KOPT-K1 (cell line): Measurements from ENCODE around the gene TNRC18.

ENCODE experiments used
- H3K27ac ChIP-seq: fragments of 200-600 bp; sonication (generic); 2 replicates; pipeline ENCODE4 v1.5.1; 2016; ENCODE audit warnings: antibody characterized with exemption, mild to moderate bottlenecking, low read depth, low read length; ENCODE audit not compliant: poor library complexity, severe bottlenecking
- H3K36me3 ChIP-seq: fragments of 200-600 bp; sonication (generic); 2 replicates; pipeline ENCODE4 v1.5.1; 2017; ENCODE audit warnings: antibody characterized with exemption, mild to moderate bottlenecking, low read length, moderate library complexity; ENCODE audit not compliant: insufficient read depth
- H3K9me3 ChIP-seq: fragments of 200-600 bp; sonication (generic); 2 replicates; pipeline ENCODE4 v1.5.1; 2017; ENCODE audit warnings: antibody characterized with exemption, low read length, mild to moderate bottlenecking; ENCODE audit not compliant: insufficient read depth, poor library complexity, severe bottlenecking

TNRC18 gene

DNA sequence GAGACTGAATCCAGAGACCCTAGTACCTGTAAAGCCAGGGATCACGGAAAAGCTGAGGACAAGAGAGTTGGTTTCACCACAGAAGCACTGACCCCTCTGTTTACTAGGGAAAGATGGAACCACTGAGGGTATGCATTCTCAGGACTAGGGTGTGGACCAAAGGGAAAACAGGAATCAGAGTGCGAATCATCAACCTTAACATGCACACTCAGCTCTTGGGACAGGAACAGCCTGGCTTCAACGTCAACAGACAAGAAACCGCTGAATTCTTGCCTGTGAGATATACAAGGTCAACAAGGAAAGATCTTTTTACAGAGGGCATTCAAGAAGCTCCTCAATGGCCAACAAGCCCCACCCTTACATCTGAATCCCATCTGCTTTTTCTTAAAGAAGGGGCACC, 14.9 kb downstream of the TNRC18 start:
- Histone ChIP-seq H3K36me3 (no peaks in the 10 kb centered on the region), H3K27ac (no peak overlapping the region), H3K9me3 (no peaks in the 10 kb centered on the region)

DNA sequence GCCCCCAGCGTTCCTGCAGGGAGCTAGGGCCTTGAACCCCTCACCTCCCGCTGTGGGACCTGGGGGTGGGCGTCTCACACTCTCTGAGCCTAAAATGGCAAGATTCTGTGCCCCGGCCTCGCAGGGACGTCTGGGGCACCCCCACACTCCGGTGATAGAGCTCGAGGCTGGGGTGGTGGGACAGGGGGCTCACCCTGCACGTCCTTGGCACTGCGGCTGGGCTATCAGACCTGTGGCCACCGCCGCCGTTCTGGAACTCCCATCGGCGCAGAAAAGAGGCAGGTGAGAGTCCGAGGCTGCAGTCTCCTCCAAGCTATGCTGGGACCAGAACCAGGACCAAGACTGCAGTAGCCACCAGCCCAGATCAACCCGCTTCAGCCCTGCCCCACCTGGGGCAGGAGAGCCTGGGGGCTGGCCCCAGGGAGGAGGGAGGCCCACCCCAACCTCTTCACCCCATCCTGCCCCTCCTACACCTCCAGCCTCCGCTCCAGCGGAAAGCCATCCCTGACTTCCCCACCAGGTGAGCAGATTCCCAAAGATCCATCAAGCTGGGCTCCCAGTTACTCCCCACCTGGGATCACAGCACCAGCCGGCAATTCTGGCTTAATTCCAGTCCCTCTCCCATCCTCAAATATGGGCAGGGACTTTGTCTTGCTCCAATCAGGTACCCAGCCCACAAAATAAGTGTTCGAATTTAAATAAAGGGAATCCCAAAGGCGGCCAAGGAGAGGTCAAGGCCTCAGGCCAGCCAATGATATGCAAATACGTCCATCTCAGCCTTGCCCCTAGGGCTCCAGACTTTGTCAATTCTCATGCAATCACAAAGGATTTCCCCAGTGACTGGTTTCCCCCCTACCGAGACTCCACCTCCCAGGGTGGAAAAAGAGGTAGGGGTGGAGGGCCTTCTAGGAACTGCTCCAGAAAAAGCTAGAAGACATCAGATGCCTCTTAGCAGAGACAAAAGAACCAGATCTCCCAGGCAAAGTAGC, 16.4 kb downstream of the TNRC18 start:
- H3K9me3 ChIP-seq = no peaks in the 10 kb centered on the region
- H3K36me3 ChIP-seq = no peaks in the 10 kb centered on the region
- H3K27ac ChIP-seq = no peak overlapping the region

DNA sequence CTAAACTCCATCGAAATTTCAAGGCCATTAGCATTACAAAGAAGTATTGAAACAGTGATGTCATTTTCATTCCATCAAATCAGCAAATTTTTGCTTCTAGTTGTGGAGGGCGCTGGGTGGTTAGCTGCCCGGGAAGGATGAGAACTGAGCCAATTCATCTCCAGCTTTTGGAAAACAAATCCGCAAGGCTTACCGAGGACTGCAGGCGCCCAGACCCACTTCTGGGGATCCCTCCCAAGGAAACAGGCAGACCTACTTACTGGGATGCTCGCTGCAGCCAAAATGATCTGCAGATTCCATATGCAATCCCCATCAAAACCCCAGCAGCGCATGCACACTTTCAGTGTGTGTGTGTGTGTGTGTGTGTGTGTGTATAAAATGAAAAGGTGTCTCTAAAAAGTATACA, 19.2 kb downstream of the TNRC18 start:
- Histone ChIP-seq H3K27ac (no peak overlapping the region), H3K9me3 (no peaks in the 10 kb centered on the region), H3K36me3 (no peaks in the 10 kb centered on the region)

DNA sequence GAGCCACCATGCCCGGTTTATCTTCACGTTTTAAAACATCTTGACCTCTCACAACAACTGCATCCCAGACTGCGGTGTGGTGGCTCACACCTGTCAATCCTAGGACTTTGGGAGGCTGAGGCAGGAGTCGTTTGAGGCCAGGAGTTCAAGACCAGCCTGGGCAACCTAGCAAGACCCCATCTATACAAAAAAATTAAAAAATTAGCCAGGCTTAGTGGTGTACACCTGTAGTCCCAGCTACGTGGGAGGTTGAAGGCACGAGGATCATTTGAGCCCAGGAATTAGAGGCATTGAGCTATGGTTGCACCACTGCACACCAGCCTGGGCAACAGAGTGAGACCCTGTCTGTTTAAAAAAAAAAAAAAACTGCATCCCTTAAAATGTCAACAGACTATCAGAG, 20.2 kb downstream of the TNRC18 start:
- Histone ChIP-seq H3K27ac (no peak overlapping the region), H3K9me3 (no peaks in the 10 kb centered on the region), H3K36me3 (no peaks in the 10 kb centered on the region)

- Histone ChIP-seq H3K36me3 (peaks cover 28% of the 10 kb centered on the region), H3K27ac (peak overlapping the region; percentile 97), H3K9me3 (no peaks in the 10 kb centered on the region)
Measured at GRCh38 chr7:5397736-5398135, 25.9 kb downstream of the TNRC18 start.

- peaks cover 35% of the 10 kb centered on the region for H3K36me3 ChIP-seq
- H3K9me3 ChIP-seq = no peaks in the 10 kb centered on the region
- peak overlapping the region; percentile 97 for H3K27ac ChIP-seq
Measured at GRCh38 chr7:5396999-5397663, 26.5 kb downstream of the TNRC18 start.

DNA sequence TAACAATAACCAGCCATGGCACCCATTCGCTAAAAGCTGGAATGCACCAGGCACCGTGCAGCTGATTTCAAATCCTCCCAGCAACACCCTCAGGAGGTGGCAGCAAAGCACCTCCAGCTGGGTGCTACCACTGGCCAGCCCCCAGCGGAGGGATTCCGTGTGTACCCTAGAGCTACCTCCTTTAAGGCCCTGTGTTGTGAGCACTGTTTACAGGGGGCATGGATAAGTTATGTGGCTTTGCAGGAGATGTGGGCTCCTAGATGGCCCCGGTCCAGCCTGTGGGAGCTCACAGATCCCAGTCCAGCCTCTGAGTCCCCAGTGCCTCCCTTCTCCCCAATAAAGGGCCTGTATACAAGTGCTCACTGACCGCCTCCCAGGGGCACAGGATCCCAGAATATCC, 27.1 kb downstream of the TNRC18 start:
- Histone ChIP-seq H3K36me3 (peaks cover 40% of the 10 kb centered on the region), H3K27ac (peak overlapping the region; percentile 97)

DNA sequence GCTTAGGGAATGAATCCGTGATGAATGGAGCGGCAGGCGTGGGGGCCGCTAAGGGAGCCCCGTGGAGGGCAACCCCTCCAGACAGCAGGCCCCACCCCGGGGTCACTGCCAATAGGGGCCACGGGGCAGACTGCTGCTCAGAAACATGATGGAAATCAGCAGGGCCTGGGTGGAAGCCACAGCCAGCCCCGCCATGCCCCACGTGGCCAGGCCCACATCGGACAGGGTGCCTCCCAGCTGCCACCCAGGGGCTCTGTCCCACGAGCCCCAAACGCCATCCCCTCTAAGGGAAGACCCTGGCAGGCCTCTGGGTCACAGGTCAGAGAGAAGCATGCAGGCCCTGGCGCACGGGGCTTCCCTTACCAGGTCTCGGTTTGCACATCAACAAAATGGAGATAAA, 28.4 kb downstream of the TNRC18 start:
- Histone ChIP-seq H3K36me3 (peaks cover 53% of the 10 kb centered on the region), H3K9me3 (no peaks in the 10 kb centered on the region), H3K27ac (peak overlapping the region; percentile 13)

More for the DNA sequence above, 27.1 kb downstream of the TNRC18 start:
- H3K9me3 ChIP-seq = no peaks in the 10 kb centered on the region

- H3K9me3 ChIP-seq = no peaks in the 10 kb centered on the region
- peaks cover 61% of the 10 kb centered on the region for H3K36me3 ChIP-seq
- peak overlapping the region; percentile 13 for H3K27ac ChIP-seq
Measured at GRCh38 chr7:5394264-5395105, 29.1 kb downstream of the TNRC18 start.

DNA sequence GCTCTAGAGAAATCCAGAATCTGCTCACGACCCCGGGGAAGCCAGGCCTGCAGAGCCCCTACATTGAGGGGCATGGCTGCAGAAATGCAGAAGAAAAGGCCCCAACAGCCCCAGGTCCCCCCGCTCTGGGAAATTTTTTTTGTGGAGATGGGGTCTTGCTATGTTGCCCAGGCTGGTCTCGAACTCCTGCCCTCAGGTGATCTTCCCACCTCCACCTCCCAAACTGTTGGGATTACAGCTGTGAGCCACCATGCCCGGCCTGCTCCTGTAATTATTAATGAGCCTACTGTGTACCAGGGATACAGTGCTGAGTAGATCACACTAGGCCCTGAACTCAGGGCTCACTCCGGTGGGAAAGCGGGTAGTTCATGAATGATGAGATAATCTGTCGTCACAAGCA, 29.9 kb downstream of the TNRC18 start:
- H3K9me3 ChIP-seq = no peaks in the 10 kb centered on the region
- H3K27ac ChIP-seq = no peak overlapping the region
- H3K36me3 ChIP-seq = peaks cover 68% of the 10 kb centered on the region

GRCh38 chr7:5393328-5393727, 30.3 kb downstream of the TNRC18 start:
- Histone ChIP-seq H3K36me3 (peaks cover 70% of the 10 kb centered on the region), H3K27ac (no peak overlapping the region), H3K9me3 (no peaks in the 10 kb centered on the region)

- H3K9me3 ChIP-seq = no peaks in the 10 kb centered on the region
- H3K36me3 ChIP-seq = peaks cover 93% of the 10 kb centered on the region
- no peak overlapping the region for H3K27ac ChIP-seq
Measured at GRCh38 chr7:5390918-5391317, 32.7 kb downstream of the TNRC18 start.

DNA sequence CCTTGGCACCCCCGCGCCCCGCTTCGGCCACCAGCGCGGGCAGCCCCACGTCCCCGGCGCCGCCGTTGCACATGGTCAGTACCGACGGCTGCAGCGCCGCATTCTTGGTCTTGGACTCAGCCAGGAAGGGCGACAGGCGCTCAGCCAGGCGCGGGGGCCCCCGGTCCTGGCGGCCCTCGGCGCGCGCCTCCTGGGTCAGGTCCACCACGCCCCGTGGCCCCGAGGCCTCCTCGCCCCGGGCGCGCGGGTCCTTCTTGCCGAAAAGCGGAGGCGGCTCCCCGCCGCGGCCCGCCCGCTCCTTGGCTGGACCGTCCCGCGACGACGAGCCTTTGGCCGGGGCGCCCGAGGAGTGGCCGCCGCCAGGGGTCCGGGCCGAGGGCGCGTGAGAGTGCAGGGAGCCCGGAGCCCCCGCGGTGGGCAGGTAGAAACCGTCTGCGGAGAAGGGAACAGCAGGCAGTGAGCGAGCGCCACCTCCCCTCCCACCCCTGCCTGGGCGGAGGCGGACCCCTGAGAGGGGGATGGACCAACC, 34.7 kb downstream of the TNRC18 start:
- Histone ChIP-seq H3K36me3 (peaks cover 94% of the 10 kb centered on the region), H3K9me3 (no peaks in the 10 kb centered on the region), H3K27ac (no peak overlapping the region)

DNA sequence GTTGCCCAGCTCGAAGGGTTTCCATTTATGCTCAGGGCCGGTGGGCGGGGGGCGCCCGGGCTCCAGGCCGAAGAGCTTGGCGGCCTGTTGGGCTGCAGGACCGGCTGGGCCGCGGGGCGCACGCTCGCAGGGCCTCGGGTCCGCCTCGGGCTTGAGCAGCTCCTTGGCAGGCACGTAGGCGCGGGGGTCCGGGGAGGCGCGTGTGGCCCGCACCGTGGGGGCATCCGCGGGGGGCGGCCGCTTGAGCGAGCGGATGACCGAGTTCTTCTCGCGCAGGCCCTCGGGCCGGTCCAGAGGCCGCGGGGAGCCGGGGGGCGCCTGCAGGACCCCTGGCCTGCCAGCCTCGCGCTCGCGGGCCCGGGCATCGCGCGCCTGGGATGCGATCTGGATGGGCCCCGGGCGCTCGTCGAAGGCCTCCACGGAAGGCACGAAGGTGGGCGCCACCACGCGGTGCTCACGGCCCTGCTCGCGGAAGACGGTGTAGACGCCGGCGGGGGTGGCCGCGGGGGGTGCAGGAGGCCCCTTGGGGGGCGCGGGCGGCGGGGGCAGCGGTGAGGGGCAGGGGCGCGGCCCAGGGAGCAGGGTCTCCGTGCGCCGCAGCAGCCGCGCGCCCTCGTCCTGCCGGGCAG, 35.2 kb downstream of the TNRC18 start:
- Histone ChIP-seq H3K36me3 (peaks cover 93% of the 10 kb centered on the region), H3K27ac (no peak overlapping the region)

More for the DNA sequence above, 35.2 kb downstream of the TNRC18 start:
- no peaks in the 10 kb centered on the region for H3K9me3 ChIP-seq
